ENCODE measurements around the gene HTR3D.
"Not testable (repeated sequence)": the region's sequence is repeated elsewhere in the genome, so short reads cannot be mapped to it uniquely, and the experiment has no call there.

HTR3D gene

DNA sequence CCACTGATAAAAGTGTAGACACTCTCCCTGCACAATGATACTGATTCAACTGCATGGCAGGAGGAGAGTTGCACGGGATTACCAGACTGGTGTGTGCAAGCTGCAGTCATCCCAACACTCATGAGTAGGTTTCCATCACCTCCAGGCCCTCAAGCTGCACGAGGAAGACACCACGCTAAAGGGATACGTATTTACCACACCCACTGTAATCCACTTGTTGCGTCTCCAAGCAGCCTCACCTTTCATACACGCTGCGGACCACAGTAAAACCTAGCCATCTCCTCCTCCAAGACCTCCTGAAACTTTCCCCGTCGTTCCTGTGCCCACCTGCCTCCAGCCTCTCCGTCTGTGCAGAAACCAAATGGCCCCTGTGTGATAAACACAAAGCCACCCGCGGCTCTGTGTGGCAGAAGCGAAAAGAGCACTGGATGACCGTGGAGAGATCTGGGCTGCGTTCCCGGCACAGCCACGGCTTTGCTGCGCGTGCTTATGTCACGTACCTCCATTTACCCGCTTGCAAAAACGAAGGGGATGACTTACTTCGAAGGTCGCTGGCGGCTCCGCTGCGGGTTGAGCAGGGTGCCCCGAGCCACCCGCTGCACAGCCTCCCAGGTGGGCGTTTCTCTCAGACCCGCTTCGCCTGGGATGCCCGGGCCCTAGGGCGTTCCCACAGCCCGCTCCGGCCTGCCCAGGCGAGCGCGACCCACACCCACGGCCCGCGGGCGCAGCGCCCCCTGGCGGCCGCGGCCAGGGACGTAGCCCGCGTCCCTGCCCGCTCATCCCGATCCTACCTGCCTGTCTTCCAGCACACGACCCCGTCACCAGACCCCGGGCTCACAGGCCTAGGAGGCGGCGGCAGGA, 14.5 kb upstream of the HTR3D start:
- peak; percentile 73 for DNase-seq

DNA sequence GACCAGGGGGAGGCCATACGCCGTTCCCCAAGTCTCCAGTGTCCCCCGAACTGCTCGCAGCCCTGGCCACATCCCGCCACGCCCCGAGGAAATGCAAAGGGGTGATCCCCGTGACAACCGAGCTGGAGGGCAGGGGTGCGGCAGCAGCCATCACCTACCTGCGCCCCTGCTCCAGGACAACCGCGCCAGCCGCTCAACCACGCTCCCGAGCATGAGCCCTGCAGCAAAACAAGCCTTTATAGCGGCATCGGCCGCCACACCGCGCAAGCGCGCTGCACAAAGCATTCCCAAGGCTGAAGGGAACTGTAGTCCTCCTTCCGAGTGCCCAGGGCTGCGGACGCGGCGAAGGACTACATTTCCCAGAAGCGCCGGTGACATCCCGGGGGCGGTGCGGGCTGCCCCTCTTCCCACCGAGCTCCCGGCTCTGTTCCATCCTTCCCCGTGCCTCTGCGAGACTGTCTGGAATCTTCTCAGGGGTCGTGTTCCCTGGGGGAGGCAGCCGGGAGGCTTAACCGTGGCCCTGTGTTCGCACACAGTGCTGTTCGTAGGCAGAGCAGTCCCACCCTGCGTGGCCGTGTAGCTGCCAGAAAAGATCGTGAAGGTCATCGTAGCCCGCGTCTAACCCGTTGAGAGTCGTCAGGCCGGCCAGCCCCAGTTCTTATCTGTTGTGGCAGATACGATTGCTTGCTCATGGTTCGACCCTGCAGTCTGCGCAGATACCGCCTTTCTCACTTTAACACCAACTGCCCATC, 13.7 kb upstream of the HTR3D start, which contains the start of gene ABCC5:
ABCC5 (minus strand) TSS at position 213 of the 752 bp plus-strand sequence. CDS start 3,492 bp downstream, outside the sequence.
- peak; percentile 93 for DNase-seq

DNA sequence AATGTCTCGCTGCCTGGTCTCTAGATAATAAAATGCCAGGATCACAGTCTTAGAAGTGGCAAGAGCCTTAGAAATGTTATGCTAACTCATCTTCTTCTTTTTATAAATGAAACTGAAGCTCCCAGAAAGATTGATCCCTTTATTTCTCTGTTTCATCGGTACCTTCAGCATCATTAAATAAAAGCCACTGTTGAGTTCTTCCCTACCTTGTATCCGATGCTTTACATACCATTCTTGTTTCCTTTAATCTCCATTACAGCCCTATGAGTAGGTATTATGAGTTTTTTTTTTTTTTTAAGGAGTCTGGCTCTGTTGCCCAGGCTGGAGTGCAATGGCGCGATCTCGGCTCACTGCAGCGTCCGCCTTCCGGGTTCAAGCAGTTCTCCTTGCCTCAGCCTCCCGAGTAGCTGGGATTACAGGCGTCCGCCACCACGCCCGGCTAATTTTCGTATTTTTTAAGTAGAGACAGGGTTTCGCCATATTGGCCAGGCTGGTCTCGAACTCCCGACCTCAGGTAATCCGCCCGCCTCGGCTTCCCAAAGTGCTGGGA, 13.0 kb upstream of the HTR3D start:
- no peak for DNase-seq

DNA sequence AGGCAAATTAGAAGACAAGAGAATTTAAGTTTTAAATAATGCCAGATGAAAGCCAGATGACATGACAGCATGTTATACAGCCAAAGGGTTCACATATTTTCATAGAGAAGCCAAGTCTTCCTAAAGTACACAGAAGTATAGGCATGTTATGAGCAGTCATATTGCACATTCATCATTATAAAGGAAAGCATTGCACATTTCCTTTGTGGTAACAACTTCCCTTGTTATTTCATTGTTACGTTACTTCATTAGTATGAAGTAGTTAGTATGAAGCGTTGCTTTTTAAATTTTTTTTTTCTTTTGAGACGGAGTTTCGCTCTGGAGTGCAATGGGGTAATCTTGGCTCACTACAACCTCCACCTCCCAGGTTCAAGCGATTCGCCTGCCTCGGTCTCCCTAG, 9.2 kb upstream of the HTR3D start:
- DNase-seq, result no peak

DNA sequence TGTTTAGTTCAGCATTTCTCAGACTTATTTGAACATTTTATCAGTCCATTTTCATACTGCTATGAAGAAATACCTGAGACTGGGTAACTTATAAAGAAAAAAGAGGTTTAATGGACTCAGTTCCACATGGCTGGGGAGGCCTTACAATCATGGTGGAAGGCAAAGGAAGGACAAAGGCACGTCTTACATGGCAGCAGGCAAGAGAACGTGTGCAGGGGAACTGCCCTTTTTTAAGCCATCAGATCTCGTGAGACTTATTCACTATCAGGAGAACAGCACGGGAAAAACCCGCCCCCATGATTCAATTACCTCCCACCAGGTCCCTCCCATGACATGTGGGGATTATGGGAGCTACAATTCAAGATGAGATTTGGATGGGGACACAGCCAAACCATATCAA, 6.3 kb upstream of the HTR3D start:
- DNase-seq, result not testable (repeated sequence)

DNA sequence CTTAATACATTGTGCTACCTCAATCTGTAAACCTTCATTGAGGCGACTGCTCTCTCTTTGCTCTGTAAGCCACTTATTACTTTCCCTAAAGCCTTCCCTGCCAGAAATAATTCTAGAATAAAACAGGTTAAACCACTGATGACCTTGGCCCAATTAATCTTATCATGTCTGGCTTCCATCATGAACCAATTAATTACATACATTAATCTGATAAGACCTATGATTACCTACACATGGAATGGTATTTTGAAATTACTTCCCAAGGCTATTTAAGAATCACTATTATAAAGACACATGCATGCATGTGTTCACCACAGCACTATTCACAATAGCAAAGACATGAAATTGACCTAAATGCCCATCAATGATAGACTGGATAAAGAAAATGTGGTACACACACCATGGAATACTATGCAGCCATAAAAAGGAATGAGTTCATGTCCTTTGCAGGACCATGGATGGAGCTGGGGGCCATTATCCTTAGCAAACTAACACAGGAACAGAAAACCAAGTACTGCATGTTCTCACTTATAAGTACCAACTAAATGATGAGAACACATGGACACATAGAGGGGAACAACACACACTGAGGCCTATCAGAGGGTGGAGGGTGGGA, 3.2 kb upstream of the HTR3D start:
- not testable (repeated sequence) for DNase-seq

DNA sequence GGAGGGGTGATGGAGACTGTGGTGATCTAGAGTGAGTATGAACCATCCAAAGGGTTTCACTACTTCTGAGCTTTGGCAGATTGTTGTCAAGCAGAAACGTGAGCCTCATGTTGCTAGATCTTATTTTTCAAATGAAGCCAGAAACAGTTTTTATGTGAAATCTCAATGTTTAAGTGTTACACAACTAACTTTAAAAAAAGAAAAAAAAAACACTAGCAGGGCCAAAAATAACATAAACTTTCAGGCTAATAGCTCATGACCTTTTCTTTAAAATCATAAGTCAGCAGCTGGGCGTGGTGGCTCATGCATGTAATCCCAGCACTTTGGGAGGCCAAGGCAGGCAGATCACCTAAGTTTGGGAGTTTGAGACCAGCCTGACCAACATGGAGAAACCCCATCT, 2.1 kb upstream of the HTR3D start:
- no peak for DNase-seq

DNA sequence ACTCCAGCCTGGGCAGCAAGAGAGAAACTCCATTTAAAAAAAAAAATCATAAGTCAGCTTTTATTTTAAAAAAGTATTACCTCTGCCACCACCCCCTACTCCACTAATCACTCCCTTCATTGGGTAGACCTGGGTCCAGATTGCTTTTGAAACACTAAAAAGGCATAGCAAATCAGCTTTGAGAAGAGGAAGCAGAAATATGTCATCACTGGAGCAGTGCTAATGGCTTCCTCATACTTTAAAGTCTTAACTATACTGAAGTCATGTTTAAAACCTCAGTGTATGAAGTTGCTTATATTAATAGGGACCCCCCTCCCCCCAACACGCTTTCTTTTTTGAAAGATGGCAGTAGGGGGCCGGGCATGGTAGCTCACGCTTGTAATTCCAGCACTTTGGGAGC, 1.0 kb upstream of the HTR3D start:
- no peak for DNase-seq

DNA sequence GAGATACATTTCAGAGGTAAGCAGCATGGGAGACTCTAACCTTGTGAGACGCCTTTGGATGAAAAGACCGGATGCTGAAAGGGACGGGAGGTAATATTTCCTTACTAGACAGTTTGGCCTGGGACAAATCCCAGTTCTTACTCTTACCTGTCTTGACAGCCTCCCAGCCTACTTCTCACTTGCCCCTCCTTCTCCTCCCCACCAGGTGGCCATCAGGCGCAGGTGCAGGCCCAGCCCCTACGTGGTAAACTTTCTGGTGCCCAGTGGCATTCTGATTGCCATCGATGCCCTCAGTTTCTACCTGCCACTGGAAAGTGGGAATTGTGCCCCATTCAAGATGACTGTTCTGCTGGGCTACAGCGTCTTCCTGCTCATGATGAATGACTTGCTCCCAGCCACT, 6.3 kb downstream of the HTR3D start:
- DNase-seq, result no peak

DNA sequence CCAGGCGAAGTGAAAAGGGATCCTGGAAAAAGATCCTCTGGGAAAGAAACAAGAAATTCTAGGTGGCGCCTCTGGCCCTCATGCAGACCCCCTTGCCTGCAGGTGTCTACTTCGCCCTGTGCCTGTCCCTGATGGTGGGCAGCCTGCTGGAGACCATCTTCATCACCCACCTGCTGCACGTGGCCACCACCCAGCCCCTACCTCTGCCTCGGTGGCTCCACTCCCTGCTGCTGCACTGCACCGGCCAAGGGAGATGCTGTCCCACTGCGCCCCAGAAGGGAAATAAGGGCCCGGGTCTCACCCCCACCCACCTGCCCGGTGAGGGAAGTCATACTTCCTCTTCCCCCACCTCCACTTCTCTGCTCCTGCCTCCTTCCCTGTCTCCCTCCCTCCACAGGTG, 6.8 kb downstream of the HTR3D start:
- not testable (repeated sequence) for DNase-seq

DNA sequence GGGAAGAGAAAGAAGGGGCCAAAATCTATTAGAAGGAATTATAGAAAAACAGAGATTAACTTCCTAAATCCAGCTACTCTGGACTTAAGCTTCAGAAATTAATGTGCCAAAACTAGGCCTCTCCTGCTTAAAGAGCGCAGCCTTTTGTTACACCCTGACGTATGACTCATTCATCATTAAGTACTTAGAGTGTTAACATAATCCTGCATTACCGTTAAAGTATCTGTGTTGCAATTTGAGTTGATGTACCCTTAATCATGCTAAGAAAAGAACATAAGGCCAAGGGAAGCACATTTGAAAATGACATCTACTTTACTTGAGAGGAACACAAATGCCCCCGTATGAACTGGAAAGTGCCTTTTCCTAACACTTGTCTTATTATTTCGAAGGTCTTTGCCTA, 7.9 kb downstream of the HTR3D start:
- DNase-seq, result peak; percentile 79

DNA sequence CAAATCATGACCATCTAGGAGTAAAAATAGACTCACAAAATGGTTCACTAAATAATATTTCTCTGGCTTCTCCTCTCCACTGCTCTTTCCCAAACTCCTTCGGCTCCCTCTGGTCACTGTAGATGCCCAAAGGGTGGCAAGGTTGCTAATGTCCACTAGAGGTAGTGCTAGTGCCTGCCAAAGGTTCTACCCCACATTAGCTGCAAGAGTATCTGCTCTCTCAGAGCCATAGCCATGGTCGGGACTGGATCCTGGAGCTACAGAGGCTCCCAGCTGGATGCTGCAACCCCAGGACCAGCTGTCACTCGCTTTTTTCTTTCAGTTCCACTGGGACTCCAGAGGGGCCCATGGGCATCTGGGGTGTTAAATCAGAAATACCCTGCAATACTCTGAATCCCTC, 8.5 kb downstream of the HTR3D start:
- no peak for DNase-seq

DNA sequence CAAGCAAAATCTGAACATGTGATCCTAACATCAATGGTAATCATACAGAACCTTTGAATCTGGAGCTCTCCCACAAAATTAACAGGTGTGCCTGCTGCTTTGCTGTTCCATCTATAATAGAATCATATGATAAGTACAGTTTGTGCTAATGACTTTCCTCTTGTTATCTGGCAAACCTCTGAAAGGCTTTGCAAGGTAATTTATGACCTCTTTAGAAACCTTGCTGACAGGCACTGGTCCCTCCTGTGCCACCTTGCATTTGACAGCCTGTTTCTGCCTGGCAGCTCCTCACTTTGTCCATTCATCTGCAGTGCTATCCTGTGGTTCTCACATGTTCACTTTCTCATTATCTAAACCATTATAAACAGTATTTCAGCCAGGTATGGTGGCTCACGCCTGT, 11.1 kb downstream of the HTR3D start:
- peak; percentile 79 for DNase-seq

DNA sequence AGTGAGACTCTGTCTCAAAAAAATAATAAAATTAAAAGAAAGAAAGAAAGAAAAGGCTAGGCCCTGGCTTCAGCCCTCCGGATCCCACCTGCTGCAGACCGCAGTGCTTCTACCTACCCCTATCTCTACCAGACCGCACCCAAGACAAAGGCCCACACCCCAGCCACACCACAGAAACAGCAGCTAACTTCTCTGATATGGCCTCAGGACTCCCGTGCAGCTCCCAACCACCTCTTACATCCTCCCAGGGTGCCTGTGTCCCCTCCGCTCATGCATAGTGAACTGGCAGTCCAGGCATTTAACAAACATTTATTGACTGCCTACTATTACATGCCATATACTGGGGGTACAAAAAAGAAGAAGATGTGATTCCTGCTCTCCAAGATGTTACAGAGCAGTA, 14.5 kb downstream of the HTR3D start:
- DNase-seq, result no peak

DNA sequence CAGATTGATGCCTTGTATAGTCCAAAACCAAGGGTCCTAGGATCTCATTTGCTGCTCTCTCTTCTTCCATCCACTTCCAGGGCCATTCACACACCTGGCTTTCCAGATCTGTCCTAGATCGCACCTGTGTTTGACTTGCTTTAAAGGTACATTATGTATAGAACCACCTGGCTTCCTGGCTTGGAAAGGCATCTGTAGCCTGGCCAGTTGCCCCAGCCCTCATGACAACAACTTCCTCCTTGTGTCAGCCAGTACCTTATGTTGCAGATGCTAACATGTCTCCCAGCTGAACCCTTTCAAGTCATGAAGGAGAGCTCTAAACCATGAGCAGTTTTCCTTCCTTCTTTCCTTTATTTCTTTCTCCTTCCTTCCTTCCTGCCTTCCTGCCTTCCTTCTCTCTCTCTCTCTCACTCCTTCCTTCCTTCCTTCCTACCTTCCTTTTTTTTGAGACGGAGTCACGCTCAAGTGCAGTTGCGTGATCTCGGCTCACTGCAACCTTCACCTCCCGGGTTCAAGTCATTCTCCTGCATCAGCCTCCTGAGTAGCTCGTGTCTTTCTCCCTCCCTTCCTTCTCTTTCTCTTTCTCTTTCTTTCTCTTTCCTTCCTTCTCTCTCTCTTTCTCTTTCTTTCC, 18.8 kb downstream of the HTR3D start:
- no peak for DNase-seq

DNA sequence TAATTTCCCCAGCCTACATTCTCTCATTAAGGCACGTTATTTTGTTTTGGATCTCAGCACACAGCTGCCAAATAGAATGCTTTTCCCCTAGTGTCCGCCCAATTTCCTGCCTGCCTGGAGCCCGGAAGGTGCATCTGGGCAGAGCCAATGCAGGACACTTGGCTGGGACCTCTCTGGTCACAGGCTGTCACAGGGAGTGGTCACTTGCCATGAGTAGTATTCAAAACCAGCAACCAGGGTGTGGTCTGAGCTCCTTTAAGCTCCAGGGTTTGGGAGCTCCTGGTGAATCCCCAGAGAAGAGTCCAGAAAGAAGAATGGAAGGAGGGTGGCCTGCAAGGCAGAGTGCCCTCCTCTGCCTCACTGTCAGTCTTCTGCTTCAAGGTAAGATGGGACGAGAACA, 21.2 kb downstream of the HTR3D start, which contains the start of gene HTR3C:
HTR3C (plus strand) TSS at position 281 of the 400 bp plus-strand sequence; CDS start at position 315, 34 bp downstream.
- DNase-seq, result no peak

DNA sequence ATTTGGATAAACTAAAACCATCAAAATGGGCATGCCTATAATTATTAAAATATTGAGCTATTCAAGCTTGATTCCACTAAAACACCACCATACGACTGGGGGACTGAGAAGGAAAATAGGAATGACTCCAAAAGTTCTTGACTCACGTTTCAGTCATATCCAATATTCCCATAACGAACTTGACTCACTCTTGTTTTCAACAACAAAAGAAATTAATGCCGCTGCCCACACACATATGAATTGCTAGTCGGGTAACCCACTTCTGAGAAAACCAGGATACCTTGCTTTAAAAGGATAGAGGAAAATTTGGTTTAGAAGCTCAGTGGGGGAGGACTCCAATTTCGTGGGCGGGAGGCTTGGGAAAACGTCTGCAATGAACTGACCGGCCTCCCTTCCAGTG, 26.5 kb downstream of the HTR3D start:
- DNase-seq, result no peak

DNA sequence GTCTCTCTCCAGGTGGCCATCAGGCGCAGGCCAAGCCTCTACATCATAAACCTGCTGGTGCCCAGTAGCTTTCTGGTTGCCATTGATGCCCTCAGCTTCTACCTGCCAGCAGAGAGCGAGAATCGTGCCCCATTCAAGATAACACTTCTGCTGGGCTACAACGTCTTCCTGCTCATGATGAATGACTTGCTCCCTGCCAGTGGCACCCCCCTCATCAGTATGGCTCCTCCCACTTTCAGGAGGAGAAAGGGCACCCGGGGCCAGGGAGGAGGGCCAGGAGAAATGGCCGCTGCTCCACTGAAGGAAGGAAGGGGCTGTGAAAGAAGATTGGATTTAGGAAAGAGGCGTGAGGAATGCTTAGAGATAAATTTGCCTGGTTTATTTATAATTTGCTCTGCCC, 27.9 kb downstream of the HTR3D start:
- DNase-seq, result no peak

DNA sequence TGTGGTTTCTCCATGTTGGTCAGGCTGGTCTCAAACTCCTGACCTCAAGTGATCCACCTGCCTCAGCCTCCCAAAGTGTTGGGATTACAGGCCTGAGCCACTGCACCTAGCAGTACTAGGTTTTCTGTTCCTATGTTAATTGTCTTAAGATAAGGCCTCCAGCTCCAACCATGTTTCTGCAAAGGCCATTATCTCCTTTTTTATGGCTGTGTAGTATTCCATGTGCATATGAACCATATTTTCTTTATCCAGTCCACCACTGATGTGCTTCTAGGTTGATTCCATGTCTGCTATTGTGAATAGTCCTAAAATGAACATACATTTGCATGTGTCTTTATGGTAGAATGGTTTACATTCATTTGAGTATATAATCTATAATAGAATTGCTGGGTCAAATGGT, 31.1 kb downstream of the HTR3D start:
- DNase-seq, result no peak

DNA sequence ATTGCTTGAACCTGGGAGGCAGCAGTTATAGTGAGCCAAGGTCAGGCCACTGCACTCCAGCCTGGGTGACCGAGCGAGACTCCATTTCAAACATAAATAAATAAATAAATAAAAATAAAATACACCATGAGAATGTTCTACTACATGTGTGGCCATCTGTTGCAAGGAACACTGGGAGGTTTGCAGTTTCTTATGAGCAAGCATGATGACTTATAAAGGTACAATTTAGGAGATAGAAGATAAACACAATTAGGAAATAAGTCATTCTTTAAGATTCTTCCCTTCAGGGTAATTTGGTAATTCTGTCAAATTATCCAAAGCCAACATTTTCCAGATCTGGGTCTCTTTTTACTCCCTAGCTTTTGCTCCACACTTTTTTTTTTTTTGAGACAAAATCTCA, 34.7 kb downstream of the HTR3D start:
- no peak for DNase-seq

DNA sequence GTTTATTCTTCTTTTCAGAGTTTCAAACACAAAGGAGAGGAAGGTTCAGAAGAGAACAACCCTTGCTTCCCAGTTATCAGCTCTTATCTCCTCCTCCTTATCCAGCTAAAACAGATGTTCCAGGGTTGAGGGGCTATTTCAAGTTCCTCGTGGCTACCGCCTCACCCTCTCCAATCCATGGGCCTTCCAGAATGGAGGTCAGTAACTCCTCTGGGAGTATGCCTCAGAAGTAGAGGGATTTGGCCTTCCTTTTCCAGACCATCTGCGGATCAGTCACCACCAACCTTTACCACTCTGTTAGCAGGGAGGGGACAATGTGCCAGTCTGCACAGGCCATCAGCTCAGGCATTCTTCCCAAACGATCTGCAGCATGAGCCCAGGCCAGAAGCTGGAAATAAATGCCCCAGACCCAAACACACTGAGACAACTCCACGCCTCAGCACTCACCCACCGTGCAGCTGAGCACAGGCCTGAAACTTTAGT, 36.1 kb downstream of the HTR3D start:
- DNase-seq, result no peak

DNA sequence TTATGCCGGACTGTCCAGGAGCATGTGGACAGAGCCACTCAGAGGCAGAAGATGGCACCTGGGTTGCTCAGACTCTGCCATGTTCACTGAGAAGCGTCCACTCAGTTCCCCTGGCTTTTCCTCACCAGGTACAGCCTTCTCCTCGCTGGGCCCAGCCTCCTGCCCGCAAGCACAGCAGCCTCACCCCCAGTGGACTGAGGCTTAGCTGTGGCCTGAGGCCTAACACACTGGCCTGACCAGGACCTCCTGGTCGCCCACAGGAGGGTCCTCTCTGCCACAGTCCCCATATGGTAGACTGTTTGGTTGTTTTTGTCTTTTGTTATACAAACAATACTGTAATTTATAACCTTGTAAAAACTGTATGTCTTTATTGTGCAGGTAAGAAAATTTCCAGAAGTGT, 36.8 kb downstream of the HTR3D start:
- DNase-seq, result no peak

DNA sequence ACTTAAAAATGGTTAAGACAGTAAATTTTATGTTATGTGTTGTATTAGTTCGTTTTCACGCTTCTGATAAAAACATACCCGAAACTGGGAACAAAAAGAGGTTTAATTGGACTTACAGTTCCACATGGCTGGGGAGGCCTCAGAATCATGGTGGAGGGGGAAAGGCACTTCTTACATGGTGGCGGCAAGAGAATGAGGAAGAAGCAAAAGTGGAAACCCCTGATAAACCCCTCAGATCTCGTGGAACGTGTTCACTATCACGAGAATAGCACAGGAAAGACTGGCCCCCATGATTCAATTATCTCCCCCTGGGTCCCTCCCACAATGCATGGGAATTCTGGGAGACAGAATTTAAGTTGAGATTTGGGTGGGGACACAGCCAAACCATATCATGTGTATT, 39.6 kb downstream of the HTR3D start:
- not testable (repeated sequence) for DNase-seq
